ENCODE measurements around the gene TEX47. TPM values are rescaled to one million over a fixed set of nuclear protein-coding genes. Genes with fewer than 3 reads are reported as not detected.

The TEX47 gene
- total RNA-seq, 1 experiment from 2014 or later, result not detected

- no peak for DNase-seq (ENCODE audit: low read depth)
Observed at GRCh38 chr7:88746126-88746525, 49.4 kb downstream of the TEX47 start.

Other genes with a start within 250 kb of the TEX47 start
- not detected in 2 replicates for gene ZNF804B, start 36.0 kb downstream of the TEX47 start, total RNA-seq (2014; rRNA removed; shearing (Covaris generic))

Data from RPMI7951 (cell line).